ENCODE data around the gene BABAM2. TPM values are rescaled to one million over a fixed set of nuclear protein-coding genes. Genes with fewer than 3 reads are reported as not detected.

The BABAM2 gene
- total and polyA plus RNA-seq, 3 experiments from 2014 or later: 59.4 to 66.7 (median 65.6) TPM

DNA sequence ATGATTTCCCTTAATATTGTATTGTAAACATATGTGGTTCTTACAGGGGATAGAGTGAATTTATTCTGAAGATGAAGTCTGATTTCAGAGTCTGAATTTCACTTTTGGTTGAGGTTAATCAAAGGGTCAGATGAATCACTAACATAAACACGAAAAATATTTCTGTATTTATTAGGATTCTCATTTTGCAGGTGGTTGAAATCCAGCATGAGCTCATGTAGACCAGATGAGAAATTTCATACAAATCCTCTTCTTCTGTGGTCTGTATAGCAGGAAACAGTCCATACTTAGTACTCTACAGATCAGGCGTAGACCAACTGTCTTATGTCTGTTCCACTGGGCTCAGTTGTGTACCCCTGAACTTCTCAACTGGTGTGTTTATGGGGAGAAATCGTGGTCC, 157.8 kb downstream of the BABAM2 start:
- Mint-ChIP-seq H3K36me3 (peaks cover 5 to 30% (median 14%) of the 10 kb centered on the region in 3 donors), H3K27ac (no peak overlapping the region), H3K9me3 (no peaks in the 10 kb centered on the region), H3K4me3 (no peak overlapping the region), H3K4me1 (no peaks in the 10 kb centered on the region), H3K27me3 (no peaks in the 10 kb centered on the region)
- Histone ChIP-seq H3K36me3 (ENCODE audit: insufficient read depth, low read length) (no peaks in the 10 kb centered on the region), H3K4me1 (ENCODE audit: insufficient read depth, low read length) (no peaks in the 10 kb centered on the region), H3K27me3 (ENCODE audit: insufficient read depth, low read length, poor library complexity, severe bottlenecking) (no peaks in the 10 kb centered on the region), H3K4me3 (ENCODE audit: low read length) (no peak overlapping the region), H3K27ac (ENCODE audit: low read depth, low read length) (no peak overlapping the region), H3K9me3 (ENCODE audit: low read length) (no peaks in the 10 kb centered on the region)
- no peak for DNase-seq
- POLR2A ChIA-PET: no interaction called here
- CTCF ChIA-PET: no interaction called here

DNA sequence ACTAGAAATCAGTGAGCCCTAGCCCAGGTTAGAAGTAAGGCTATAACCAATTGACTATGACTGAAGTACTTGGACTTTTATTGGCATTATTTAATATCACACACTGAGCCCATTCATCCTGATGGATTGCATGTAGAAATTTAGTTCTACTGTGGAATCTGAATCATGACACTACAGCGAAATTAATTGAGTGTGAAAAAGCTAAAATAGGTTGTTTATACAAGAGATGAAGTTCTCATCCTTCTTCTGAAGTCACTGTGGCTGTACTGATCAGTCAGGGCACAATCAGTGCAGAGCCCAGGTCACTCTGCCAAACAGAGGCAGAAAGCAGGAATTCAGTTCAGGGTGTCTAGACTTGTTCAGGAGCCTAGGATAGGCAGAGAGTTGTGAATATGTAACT, 158.9 kb downstream of the BABAM2 start:
- Mint-ChIP-seq H3K4me1 (no peaks in the 10 kb centered on the region), H3K36me3 (peaks cover 5 to 30% (median 14%) of the 10 kb centered on the region in 3 donors), H3K9me3 (no peaks in the 10 kb centered on the region), H3K4me3 (no peak overlapping the region), H3K27me3 (no peaks in the 10 kb centered on the region), H3K27ac (peak overlapping the region in 2 of 8 donors; percentile 69 to 82)
- ChIA-PET CTCF (no interaction called here), POLR2A (no interaction called here)
- no peak overlapping the region for H3K27ac ChIP-seq (ENCODE audit: low read depth, low read length)
- no peaks in the 10 kb centered on the region for H3K9me3 ChIP-seq (ENCODE audit: low read length)
- no peak overlapping the region for H3K4me3 ChIP-seq (ENCODE audit: low read length)
- DNase-seq: no peak
- no peaks in the 10 kb centered on the region for H3K4me1 ChIP-seq (ENCODE audit: insufficient read depth, low read length)
- H3K36me3 ChIP-seq (ENCODE audit: insufficient read depth, low read length): no peaks in the 10 kb centered on the region
- no peaks in the 10 kb centered on the region for H3K27me3 ChIP-seq (ENCODE audit: insufficient read depth, low read length, poor library complexity, severe bottlenecking)

DNA sequence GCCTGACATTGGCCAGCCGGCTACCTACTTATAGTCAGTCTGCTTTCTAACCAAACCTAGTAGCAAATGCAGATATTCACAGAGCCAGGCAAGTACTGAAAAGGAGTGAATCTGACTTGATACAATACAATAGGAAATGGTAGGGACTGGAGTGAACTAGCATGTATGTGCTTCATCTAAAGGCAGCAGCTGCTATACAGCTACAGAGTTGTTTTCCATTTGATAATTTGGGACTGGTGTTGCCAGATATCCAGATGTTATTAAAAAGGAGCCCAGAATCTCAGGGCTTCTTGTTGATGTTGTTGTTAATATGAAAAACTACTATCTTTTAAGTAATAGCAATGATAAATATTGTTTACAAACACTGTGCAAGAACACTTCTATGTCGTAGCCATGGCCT, 159.4 kb downstream of the BABAM2 start:
- CTCF ChIA-PET: no interaction called here
- H3K4me1 Mint-ChIP-seq: no peaks in the 10 kb centered on the region
- Histone ChIP-seq H3K9me3 (ENCODE audit: low read length) (no peaks in the 10 kb centered on the region), H3K4me3 (ENCODE audit: low read length) (no peak overlapping the region), H3K27ac (ENCODE audit: low read depth, low read length) (no peak overlapping the region), H3K27me3 (ENCODE audit: insufficient read depth, low read length, poor library complexity, severe bottlenecking) (no peaks in the 10 kb centered on the region), H3K4me1 (ENCODE audit: insufficient read depth, low read length) (no peaks in the 10 kb centered on the region), H3K36me3 (ENCODE audit: insufficient read depth, low read length) (no peaks in the 10 kb centered on the region)
- peak overlapping the region in 1 of 8 donors; percentile 69 for H3K27ac Mint-ChIP-seq
- no peaks in the 10 kb centered on the region for H3K27me3 Mint-ChIP-seq
- DNase-seq: no peak
- no peaks in the 10 kb centered on the region for H3K9me3 Mint-ChIP-seq
- POLR2A ChIA-PET: no interaction called here
- peaks cover 5 to 28% (median 14%) of the 10 kb centered on the region in 3 donors for H3K36me3 Mint-ChIP-seq
- H3K4me3 Mint-ChIP-seq: no peak overlapping the region

DNA sequence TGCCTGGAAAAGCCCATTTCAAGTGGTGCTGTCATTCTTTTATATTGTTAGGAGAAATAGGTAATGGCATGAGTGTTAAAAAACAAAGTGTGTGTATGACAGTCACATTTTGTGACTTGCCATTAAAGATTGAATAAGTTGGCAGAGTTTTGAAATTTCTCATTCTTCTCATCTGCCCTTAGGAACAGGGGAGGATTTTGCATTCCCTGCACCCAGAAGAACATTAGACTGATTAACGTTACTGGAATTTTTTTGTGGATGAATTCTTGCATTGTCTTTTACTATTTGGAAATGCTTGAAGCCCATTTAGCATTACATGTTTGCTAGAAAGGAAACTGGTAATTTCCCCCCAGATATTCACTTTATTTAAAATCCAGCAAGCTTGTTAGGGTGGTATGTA, 162.2 kb downstream of the BABAM2 start:
- no peaks in the 10 kb centered on the region for H3K36me3 ChIP-seq (ENCODE audit: insufficient read depth, low read length)
- no peaks in the 10 kb centered on the region for H3K27me3 ChIP-seq (ENCODE audit: insufficient read depth, low read length, poor library complexity, severe bottlenecking)
- Mint-ChIP-seq H3K9me3 (no peaks in the 10 kb centered on the region), H3K4me1 (no peaks in the 10 kb centered on the region), H3K36me3 (peaks cover 5 to 17% (median 9%) of the 10 kb centered on the region in 3 donors), H3K27me3 (no peaks in the 10 kb centered on the region), H3K27ac (peak overlapping the region in 1 of 8 donors; percentile 20), H3K4me3 (no peak overlapping the region)
- no peaks in the 10 kb centered on the region for H3K9me3 ChIP-seq (ENCODE audit: low read length)
- H3K27ac ChIP-seq (ENCODE audit: low read depth, low read length): no peak overlapping the region
- no peak overlapping the region for H3K4me3 ChIP-seq (ENCODE audit: low read length)
- CTCF ChIA-PET: no interaction called here
- POLR2A ChIA-PET: no interaction called here
- no peak for DNase-seq
- H3K4me1 ChIP-seq (ENCODE audit: insufficient read depth, low read length): no peaks in the 10 kb centered on the region

DNA sequence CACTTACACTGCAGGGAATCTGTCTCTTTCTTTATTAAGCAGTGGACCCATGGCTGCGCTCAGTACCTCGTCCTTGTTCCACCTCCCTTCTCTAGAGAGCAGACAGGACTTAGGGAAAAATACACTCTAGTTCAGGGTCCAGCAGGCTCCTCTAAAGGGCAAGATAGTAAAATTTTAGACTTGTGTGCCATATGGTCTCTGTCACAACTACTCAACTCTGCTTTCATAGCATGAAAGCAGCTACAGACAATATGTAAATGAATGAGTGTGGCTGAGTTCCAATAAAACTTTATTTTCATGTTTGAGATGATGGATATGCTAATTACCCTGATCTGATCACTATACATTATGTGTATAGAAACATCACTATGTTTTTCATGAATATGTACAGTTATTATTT, 163.1 kb downstream of the BABAM2 start:
- H3K36me3 ChIP-seq (ENCODE audit: insufficient read depth, low read length): no peaks in the 10 kb centered on the region
- Mint-ChIP-seq H3K27me3 (no peaks in the 10 kb centered on the region), H3K36me3 (peaks cover 5 to 16% (median 9%) of the 10 kb centered on the region in 3 donors), H3K4me3 (no peak overlapping the region), H3K27ac (peak overlapping the region in 2 of 8 donors; percentile 21 to 32), H3K4me1 (no peaks in the 10 kb centered on the region), H3K9me3 (no peaks in the 10 kb centered on the region)
- no peaks in the 10 kb centered on the region for H3K9me3 ChIP-seq (ENCODE audit: low read length)
- H3K27me3 ChIP-seq (ENCODE audit: insufficient read depth, low read length, poor library complexity, severe bottlenecking): no peaks in the 10 kb centered on the region
- ChIA-PET POLR2A (no interaction called here), CTCF (no interaction called here)
- no peak overlapping the region for H3K27ac ChIP-seq (ENCODE audit: low read depth, low read length)
- DNase-seq: no peak
- no peak overlapping the region for H3K4me3 ChIP-seq (ENCODE audit: low read length)
- H3K4me1 ChIP-seq (ENCODE audit: insufficient read depth, low read length): no peaks in the 10 kb centered on the region

DNA sequence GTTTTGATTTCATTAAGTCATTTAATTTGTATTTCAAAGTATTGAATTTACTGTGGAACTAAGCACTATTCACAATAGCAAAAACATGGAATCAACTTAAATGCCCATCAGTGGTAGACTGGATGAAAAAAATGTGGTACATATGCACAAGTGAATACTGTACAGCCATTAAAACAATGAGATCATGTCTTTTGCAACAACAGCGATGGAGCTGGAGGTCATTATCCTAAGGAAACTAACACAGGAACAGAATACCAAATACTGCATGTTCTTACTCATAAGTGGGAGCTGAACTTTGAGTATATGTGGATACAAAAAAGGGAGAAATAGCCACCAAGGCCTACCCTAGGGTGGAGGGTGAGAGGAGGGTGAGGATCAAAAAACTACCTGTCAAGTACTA, 164.4 kb downstream of the BABAM2 start:
- Mint-ChIP-seq H3K4me3 (no peak overlapping the region), H3K36me3 (peaks cover 5 to 16% (median 11%) of the 10 kb centered on the region in 3 donors), H3K9me3 (no peaks in the 10 kb centered on the region), H3K4me1 (no peaks in the 10 kb centered on the region), H3K27me3 (no peaks in the 10 kb centered on the region), H3K27ac (peak overlapping the region in 1 of 8 donors; percentile 57)
- H3K36me3 ChIP-seq (ENCODE audit: insufficient read depth, low read length): no peaks in the 10 kb centered on the region
- no peaks in the 10 kb centered on the region for H3K27me3 ChIP-seq (ENCODE audit: insufficient read depth, low read length, poor library complexity, severe bottlenecking)
- H3K4me3 ChIP-seq (ENCODE audit: low read length): no peak overlapping the region
- DNase-seq: no peak
- no peaks in the 10 kb centered on the region for H3K9me3 ChIP-seq (ENCODE audit: low read length)
- no peak overlapping the region for H3K27ac ChIP-seq (ENCODE audit: low read depth, low read length)
- no peaks in the 10 kb centered on the region for H3K4me1 ChIP-seq (ENCODE audit: insufficient read depth, low read length)
- POLR2A ChIA-PET: no interaction called here
- CTCF ChIA-PET: no interaction called here

DNA sequence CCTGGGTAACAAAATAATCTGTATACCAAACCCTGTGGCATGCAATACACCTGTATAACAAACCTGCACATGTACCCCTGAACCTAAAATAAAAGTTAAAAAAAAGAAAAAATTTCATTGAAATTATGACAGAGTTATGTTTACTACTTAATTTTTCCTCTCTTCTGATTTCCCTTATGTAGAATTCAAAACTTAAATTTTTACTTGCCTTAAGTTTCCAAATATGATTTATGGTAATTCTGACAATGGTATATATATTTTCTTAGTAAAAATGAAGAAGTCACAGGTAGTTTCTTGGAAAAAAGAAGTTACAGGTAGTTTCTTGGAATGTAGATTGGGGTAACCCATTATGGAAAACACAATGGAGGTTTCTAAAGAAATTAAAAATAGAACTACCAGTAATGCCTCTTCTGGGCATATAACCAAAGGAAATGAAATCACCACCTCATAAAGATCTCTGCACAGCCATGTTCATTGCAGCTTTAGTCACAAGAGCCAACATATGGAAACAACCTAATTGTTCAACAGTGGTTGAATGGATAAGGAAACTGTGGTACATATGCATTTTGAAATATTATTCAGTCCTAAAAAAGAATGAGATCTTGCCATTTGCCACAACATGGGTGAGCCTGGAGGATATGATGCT, 164.9 kb downstream of the BABAM2 start:
- no peaks in the 10 kb centered on the region for H3K27me3 Mint-ChIP-seq
- no peak for DNase-seq
- H3K9me3 ChIP-seq (ENCODE audit: low read length): no peaks in the 10 kb centered on the region
- no peak overlapping the region for H3K4me3 Mint-ChIP-seq
- H3K27me3 ChIP-seq (ENCODE audit: insufficient read depth, low read length, poor library complexity, severe bottlenecking): no peaks in the 10 kb centered on the region
- H3K4me1 Mint-ChIP-seq: no peaks in the 10 kb centered on the region
- H3K4me3 ChIP-seq (ENCODE audit: low read length): no peak overlapping the region
- H3K36me3 Mint-ChIP-seq: peaks cover 5 to 14% (median 11%) of the 10 kb centered on the region in 3 donors
- ChIA-PET POLR2A (no interaction called here), CTCF (no interaction called here)
- no peak overlapping the region for H3K27ac ChIP-seq (ENCODE audit: low read depth, low read length)
- H3K36me3 ChIP-seq (ENCODE audit: insufficient read depth, low read length): no peaks in the 10 kb centered on the region
- no peaks in the 10 kb centered on the region for H3K9me3 Mint-ChIP-seq
- peak overlapping the region in 1 of 8 donors; percentile 57 for H3K27ac Mint-ChIP-seq
- no peaks in the 10 kb centered on the region for H3K4me1 ChIP-seq (ENCODE audit: insufficient read depth, low read length)

DNA sequence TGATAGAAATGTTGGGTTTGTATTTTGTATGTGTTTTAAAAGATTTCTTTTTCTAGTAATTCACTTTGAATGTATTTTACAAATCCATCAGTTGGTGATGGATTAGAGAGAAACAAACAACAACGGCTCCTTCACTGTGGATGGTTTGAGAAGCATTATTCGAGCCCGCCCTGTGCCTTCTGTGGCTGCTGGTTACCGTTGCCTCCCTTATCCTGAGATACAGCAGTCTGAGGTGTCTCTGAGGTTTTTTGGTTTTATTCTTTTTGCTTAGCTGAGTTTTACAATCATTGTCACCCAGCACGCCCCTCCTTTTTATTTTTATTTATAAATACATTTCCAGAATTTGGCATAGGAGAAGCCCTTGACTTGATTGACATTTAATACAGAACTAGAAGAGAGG, 168.3 kb downstream of the BABAM2 start:
- Mint-ChIP-seq H3K4me1 (no peaks in the 10 kb centered on the region), H3K27me3 (no peaks in the 10 kb centered on the region), H3K4me3 (no peak overlapping the region), H3K36me3 (peaks cover 0 to 4% (median 2%) of the 10 kb centered on the region in 3 donors), H3K27ac (no peak overlapping the region), H3K9me3 (no peaks in the 10 kb centered on the region)
- no peaks in the 10 kb centered on the region for H3K36me3 ChIP-seq (ENCODE audit: insufficient read depth, low read length)
- ChIA-PET CTCF (no interaction called here), POLR2A (no interaction called here)
- no peak overlapping the region for H3K27ac ChIP-seq (ENCODE audit: low read depth, low read length)
- H3K9me3 ChIP-seq (ENCODE audit: low read length): no peaks in the 10 kb centered on the region
- H3K4me3 ChIP-seq (ENCODE audit: low read length): no peak overlapping the region
- H3K27me3 ChIP-seq (ENCODE audit: insufficient read depth, low read length, poor library complexity, severe bottlenecking): no peaks in the 10 kb centered on the region
- no peaks in the 10 kb centered on the region for H3K4me1 ChIP-seq (ENCODE audit: insufficient read depth, low read length)
- DNase-seq: no peak

Measured in CD8-positive, alpha-beta memory T cell (primary cell).